PFSK-1 (cell line): ENCODE results near the gene HTR4.

Experiments
- FOXP2 ChIP-seq: optimal IDR thresholded peaks from 2 replicates; pipeline ENCODE3; 2011; ENCODE audit warnings: borderline replicate concordance, control low read depth, inconsistent platforms; ENCODE audit not compliant: insufficient read depth; ENCODE audit errors: extremely low read length, extremely low read depth
- POLR2AphosphoS5 ChIP-seq: IDR thresholded peaks from 2 replicates; pipeline ENCODE4 v1.6.1; 2012; ENCODE audit warnings: low read depth, mild to moderate bottlenecking, control low read depth, low read length, moderate library complexity
- SIN3A ChIP-seq: IDR thresholded peaks from 2 replicates; pipeline ENCODE4 v1.6.1; 2012; ENCODE audit warnings: mild to moderate bottlenecking, low read length, moderate library complexity, borderline replicate concordance; ENCODE audit not compliant: insufficient read depth
- TAF1 ChIP-seq: IDR thresholded peaks from 2 replicates; pipeline ENCODE4 v1.6.1; 2012; ENCODE audit warnings: low read length, control low read depth, borderline replicate concordance; ENCODE audit not compliant: insufficient read depth
- TF ChIP-seq, protein P1 (sequence below), 2 experiments: IDR thresholded peaks; 2 replicates each; pipeline versions ENCODE4 v1.6.1 to v1.8.0; 2011 to 2012; ENCODE audit warnings: low read depth in 2 of 2, low read length in 2 of 2, control low read depth in 1 of 2, inconsistent platforms in 1 of 2, mild to moderate bottlenecking in 1 of 2, moderate library complexity in 1 of 2; ENCODE audit not compliant: insufficient read depth in 1 of 2

DNA sequence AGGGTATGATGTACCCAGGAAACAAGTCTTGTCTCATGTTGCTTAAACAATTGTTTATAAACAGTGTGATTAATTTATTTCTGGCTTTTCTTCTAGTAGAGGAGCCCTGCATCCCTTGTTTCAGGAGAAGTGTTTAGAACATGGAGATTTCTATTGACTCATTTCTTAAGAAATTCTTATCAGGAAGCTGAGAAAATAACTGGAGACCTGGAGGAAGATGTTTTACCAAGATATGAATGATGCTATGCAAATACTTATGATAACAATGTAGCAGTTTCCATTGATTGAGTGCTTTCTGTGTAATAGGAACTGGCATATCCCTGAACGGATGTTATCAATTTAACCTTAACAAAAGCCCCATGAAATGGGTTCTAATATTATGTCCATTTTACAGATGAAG lies 162.0 kb downstream of the HTR4 start:
- TF ChIP-seq, protein P1, sequence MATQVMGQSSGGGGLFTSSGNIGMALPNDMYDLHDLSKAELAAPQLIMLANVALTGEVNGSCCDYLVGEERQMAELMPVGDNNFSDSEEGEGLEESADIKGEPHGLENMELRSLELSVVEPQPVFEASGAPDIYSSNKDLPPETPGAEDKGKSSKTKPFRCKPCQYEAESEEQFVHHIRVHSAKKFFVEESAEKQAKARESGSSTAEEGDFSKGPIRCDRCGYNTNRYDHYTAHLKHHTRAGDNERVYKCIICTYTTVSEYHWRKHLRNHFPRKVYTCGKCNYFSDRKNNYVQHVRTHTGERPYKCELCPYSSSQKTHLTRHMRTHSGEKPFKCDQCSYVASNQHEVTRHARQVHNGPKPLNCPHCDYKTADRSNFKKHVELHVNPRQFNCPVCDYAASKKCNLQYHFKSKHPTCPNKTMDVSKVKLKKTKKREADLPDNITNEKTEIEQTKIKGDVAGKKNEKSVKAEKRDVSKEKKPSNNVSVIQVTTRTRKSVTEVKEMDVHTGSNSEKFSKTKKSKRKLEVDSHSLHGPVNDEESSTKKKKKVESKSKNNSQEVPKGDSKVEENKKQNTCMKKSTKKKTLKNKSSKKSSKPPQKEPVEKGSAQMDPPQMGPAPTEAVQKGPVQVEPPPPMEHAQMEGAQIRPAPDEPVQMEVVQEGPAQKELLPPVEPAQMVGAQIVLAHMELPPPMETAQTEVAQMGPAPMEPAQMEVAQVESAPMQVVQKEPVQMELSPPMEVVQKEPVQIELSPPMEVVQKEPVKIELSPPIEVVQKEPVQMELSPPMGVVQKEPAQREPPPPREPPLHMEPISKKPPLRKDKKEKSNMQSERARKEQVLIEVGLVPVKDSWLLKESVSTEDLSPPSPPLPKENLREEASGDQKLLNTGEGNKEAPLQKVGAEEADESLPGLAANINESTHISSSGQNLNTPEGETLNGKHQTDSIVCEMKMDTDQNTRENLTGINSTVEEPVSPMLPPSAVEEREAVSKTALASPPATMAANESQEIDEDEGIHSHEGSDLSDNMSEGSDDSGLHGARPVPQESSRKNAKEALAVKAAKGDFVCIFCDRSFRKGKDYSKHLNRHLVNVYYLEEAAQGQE (IDR thresholded peaks at IDR 0.05; ENCODE audit: insufficient read depth in 1 of 2, low read depth in 2 of 2, low read length in 2 of 2): no peak
- no peak for TF ChIP-seq FOXP2
- TF ChIP-seq POLR2AphosphoS5: no peak
- TF ChIP-seq TAF1: no peak
- no peak for TF ChIP-seq SIN3A
